Astrocyte (in vitro differentiated cells and primary cell): ENCODE results near the gene TENT5C.

Experiments used
- CTCF ChIP-seq: IDR thresholded peaks from 2 replicates; pipeline ENCODE4 v1.5.1; 2011; ENCODE audit warnings: low read depth, mild to moderate bottlenecking, inconsistent platforms, low read length, moderate library complexity; ENCODE audit not compliant: insufficient read depth
- EZH2 ChIP-seq: IDR thresholded peaks from 2 replicates; pipeline ENCODE4 v1.6.1; 2012; ENCODE audit warnings: mild to moderate bottlenecking, low read length, inconsistent platforms; ENCODE audit not compliant: insufficient read depth

DNA sequence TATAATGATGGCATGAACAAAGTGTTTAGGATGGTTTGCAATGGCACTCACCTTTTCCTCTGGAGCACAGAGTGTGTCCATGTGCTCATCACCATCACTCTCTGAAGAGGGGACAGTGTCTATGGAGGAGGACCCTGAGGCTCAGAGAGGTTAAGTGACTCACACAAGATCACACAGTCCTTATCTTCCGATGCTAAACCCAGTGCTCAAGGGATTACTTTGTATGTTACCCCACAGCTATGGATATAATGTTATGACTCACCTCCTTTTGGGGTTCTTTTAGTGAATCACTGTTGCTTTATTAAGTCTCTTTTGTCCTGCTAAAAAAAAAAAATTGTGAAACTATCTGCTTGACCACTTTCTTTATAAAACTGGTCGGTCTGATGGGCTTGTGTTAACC is 67.6 kb downstream of the TENT5C start:
- TF ChIP-seq CTCF = no peak
- no peak for TF ChIP-seq EZH2
